Right lobe of liver (tissue), 4 donors: ENCODE measurements around the gene GIMAP7.

Source experiments
- POLR2A ChIP-seq: fragments of 450-650 bp; IDR thresholded peaks from one replicate; pipeline ENCODE4 v1.6.1; 2017; ENCODE audit warnings: antibody characterized with exemption, mild to moderate bottlenecking
- TF ChIP-seq, protein P1 (sequence below), 4 donors: fragments of 200-600 bp in 3 of 4; fragments of 450-650 bp in 1 of 4; IDR thresholded peaks; one replicate each; pipeline versions ENCODE4 v1.5.1 to v1.8.0; 2016 to 2022; ENCODE audit warnings: antibody characterized with exemption in 4 of 4, mild to moderate bottlenecking in 2 of 4
- donor health status: DM: no; HTN: no; CAD: no.
- donor health status: DM: no; HTN: no; CAD: no.
- donor health status: DM: no; HTN: yes; CAD: no.

- TF ChIP-seq, protein P1, sequence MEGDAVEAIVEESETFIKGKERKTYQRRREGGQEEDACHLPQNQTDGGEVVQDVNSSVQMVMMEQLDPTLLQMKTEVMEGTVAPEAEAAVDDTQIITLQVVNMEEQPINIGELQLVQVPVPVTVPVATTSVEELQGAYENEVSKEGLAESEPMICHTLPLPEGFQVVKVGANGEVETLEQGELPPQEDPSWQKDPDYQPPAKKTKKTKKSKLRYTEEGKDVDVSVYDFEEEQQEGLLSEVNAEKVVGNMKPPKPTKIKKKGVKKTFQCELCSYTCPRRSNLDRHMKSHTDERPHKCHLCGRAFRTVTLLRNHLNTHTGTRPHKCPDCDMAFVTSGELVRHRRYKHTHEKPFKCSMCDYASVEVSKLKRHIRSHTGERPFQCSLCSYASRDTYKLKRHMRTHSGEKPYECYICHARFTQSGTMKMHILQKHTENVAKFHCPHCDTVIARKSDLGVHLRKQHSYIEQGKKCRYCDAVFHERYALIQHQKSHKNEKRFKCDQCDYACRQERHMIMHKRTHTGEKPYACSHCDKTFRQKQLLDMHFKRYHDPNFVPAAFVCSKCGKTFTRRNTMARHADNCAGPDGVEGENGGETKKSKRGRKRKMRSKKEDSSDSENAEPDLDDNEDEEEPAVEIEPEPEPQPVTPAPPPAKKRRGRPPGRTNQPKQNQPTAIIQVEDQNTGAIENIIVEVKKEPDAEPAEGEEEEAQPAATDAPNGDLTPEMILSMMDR (IDR thresholded peaks at IDR 0.05), result no peak
- TF ChIP-seq POLR2A, result no peak
These were observed 826 bp downstream of the GIMAP7 start for GRCh38 chr7:150515248-150516147.
